ENCODE results near the gene TTLL13. TPM values are rescaled to one million over a fixed set of nuclear protein-coding genes. Genes with fewer than 3 reads are reported as not detected.

Gene TTLL13
- total RNA-seq, 2 experiments from 2014 or later, result 0.57 to 1.3 TPM

GRCh38 chr15:90243943-90244639, 5.3 kb upstream of the TTLL13 start:
- H3K4me1 ChIP-seq (ENCODE audit: insufficient read depth, low read length, poor library complexity, severe bottlenecking), result peaks cover under 1% of the 10 kb centered on the region
- intact Hi-C loops (cut with micrococcal nuclease; ENCODE audit: unreplicated experiment), result no loop called here
- no TSS peak for BruUV-seq (replicated peaks)
- no peaks in the 10 kb centered on the region for H3K79me2 ChIP-seq (ENCODE audit: insufficient read depth, low read depth, low read length)
- no peak for DNase-seq (ENCODE audit: low spot score)
- no peak overlapping the region for H2AFZ ChIP-seq (ENCODE audit: low read length)
- no peaks in the 10 kb centered on the region for H4K20me1 ChIP-seq (ENCODE audit: insufficient read depth, low read length)
- H3K9me2 ChIP-seq (ENCODE audit: insufficient read depth, low read length), result no peaks in the 10 kb centered on the region
- TF ChIP-seq, protein P1, sequence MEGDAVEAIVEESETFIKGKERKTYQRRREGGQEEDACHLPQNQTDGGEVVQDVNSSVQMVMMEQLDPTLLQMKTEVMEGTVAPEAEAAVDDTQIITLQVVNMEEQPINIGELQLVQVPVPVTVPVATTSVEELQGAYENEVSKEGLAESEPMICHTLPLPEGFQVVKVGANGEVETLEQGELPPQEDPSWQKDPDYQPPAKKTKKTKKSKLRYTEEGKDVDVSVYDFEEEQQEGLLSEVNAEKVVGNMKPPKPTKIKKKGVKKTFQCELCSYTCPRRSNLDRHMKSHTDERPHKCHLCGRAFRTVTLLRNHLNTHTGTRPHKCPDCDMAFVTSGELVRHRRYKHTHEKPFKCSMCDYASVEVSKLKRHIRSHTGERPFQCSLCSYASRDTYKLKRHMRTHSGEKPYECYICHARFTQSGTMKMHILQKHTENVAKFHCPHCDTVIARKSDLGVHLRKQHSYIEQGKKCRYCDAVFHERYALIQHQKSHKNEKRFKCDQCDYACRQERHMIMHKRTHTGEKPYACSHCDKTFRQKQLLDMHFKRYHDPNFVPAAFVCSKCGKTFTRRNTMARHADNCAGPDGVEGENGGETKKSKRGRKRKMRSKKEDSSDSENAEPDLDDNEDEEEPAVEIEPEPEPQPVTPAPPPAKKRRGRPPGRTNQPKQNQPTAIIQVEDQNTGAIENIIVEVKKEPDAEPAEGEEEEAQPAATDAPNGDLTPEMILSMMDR (conservative IDR thresholded peaks at IDR 0.05; ENCODE audit: low read length), result no peak
- no peak for TF ChIP-seq EZH2phosphoT487 (IDR thresholded peaks at IDR 0.05; ENCODE audit: borderline replicate concordance, low read depth, low read length)
- ChIA-PET POLR2A (interaction anchor here (0.7 to 1.5 kb wide), 2 partner anchors 10 to 342 kb away, joined by 4 read pairs; partner anchors contain the start of genes CIB1 and GDPGP1), CTCF (ENCODE audit: unreplicated experiment) (no interaction called here)
- H3K27ac ChIP-seq (ENCODE audit: low read depth, low read length, poor library complexity, severe bottlenecking), result no peak overlapping the region
- no peak overlapping the region for H3K4me3 ChIP-seq (ENCODE audit: low read depth, low read length, poor library complexity, severe bottlenecking)
- H3K4me2 ChIP-seq (ENCODE audit: low read length), result no peak overlapping the region
- no peaks in the 10 kb centered on the region for H3K9me3 ChIP-seq (ENCODE audit: low read length)
- peaks cover 6% of the 10 kb centered on the region; the same call in 1 of the 2 replicates for H3K36me3 ChIP-seq (ENCODE audit: insufficient read depth, low read length)

- Histone ChIP-seq H3K36me3 (ENCODE audit: insufficient read depth, low read length) (no peaks in the 10 kb centered on the region), H4K20me1 (ENCODE audit: insufficient read depth, low read length) (no peaks in the 10 kb centered on the region), H3K4me1 (ENCODE audit: insufficient read depth, low read length, poor library complexity, severe bottlenecking) (peaks cover 6% of the 10 kb centered on the region), H2AFZ (ENCODE audit: low read length) (0 out of 2 replicates have a peak overlapping the region, but pooled peaks have one; percentile 28), H3K27ac (ENCODE audit: low read depth, low read length, poor library complexity, severe bottlenecking) (no peak overlapping the region), H3K9me3 (ENCODE audit: low read length) (no peaks in the 10 kb centered on the region), H3K9me2 (ENCODE audit: insufficient read depth, low read length) (no peaks in the 10 kb centered on the region), H3K79me2 (ENCODE audit: insufficient read depth, low read depth, low read length) (no peaks in the 10 kb centered on the region), H3K4me3 (ENCODE audit: low read depth, low read length, poor library complexity, severe bottlenecking) (no peak overlapping the region), H3K4me2 (ENCODE audit: low read length) (peak overlapping the region; percentile 57)
- TF ChIP-seq EZH2phosphoT487 (IDR thresholded peaks at IDR 0.05; ENCODE audit: borderline replicate concordance, low read depth, low read length), result no peak
- TF ChIP-seq, protein P1 (conservative IDR thresholded peaks at IDR 0.05; ENCODE audit: low read length), result no peak
- no TSS peak for BruUV-seq (replicated peaks)
- CTCF ChIA-PET (ENCODE audit: unreplicated experiment), result interaction anchor here (0.6 to 1.0 kb wide), 2 partner anchors 13 to 130 kb away, joined by 3 read pairs; no protein-coding TSS in a partner anchor
- intact Hi-C loops (cut with micrococcal nuclease; ENCODE audit: unreplicated experiment), result no loop called here
- DNase-seq (ENCODE audit: low spot score), result no peak
- POLR2A ChIA-PET, result interaction anchor here (0.6 to 0.9 kb wide), 8 partner anchors 8 to 674 kb away, joined by 3 to 9 read pairs (median 4); partner anchors contain the start of gene CIB1
Observed at GRCh38 chr15:90248789-90249202, 560 bp upstream of the TTLL13 start.

DNA sequence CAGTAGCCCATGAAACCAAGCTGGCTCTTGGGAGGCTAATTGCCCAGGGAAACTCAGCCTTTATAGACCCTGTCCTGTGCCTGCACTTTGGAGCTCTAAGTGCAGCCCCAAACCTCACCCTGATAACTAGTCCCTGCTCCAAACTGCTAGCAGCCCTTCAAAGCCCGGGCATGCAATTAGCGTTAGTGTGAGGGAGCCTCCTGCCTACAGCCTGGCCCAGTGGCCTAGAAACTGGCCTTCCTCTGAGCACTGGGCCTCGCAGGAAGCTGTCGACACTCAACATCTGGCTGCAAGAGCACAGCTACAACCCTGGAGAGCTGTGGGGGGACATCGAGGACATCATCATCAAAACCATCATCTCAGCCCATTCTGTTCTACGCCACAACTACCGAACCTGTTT, 8.4 kb downstream of the TTLL13 start:
- TF ChIP-seq, protein P1 (conservative IDR thresholded peaks at IDR 0.05; ENCODE audit: low read length), result no peak
- no peak for TF ChIP-seq EZH2phosphoT487 (IDR thresholded peaks at IDR 0.05; ENCODE audit: borderline replicate concordance, low read depth, low read length)
- H3K79me2 ChIP-seq (ENCODE audit: insufficient read depth, low read depth, low read length), result no peaks in the 10 kb centered on the region
- no peak overlapping the region for H2AFZ ChIP-seq (ENCODE audit: low read length)
- no peaks in the 10 kb centered on the region for H3K4me1 ChIP-seq (ENCODE audit: insufficient read depth, low read length, poor library complexity, severe bottlenecking)
- ChIA-PET POLR2A (interaction anchor here (0.9 kb wide), 1 partner anchor 24 kb away, joined by 4 read pairs; the partner anchor contains the start of genes CIB1 and GDPGP1), CTCF (ENCODE audit: unreplicated experiment) (no interaction called here)
- no peak for DNase-seq (ENCODE audit: low spot score)
- intact Hi-C loops (cut with micrococcal nuclease; ENCODE audit: unreplicated experiment), result no loop called here
- H3K27ac ChIP-seq (ENCODE audit: low read depth, low read length, poor library complexity, severe bottlenecking), result no peak overlapping the region
- H3K4me2 ChIP-seq (ENCODE audit: low read length), result no peak overlapping the region
- H3K9me3 ChIP-seq (ENCODE audit: low read length), result no peaks in the 10 kb centered on the region
- no TSS peak for BruUV-seq (replicated peaks)
- no peaks in the 10 kb centered on the region for H3K9me2 ChIP-seq (ENCODE audit: insufficient read depth, low read length)
- no peak overlapping the region for H3K4me3 ChIP-seq (ENCODE audit: low read depth, low read length, poor library complexity, severe bottlenecking)
- no peaks in the 10 kb centered on the region for H4K20me1 ChIP-seq (ENCODE audit: insufficient read depth, low read length)
- H3K36me3 ChIP-seq (ENCODE audit: insufficient read depth, low read length), result no peaks in the 10 kb centered on the region

Data from OCI-LY7 (cell line).